ENCODE measurements around the gene SSBP3.
"Not testable (repeated sequence)": the region's sequence is repeated elsewhere in the genome, so short reads cannot be mapped to it uniquely, and the experiment has no call there.

Gene SSBP3

DNA sequence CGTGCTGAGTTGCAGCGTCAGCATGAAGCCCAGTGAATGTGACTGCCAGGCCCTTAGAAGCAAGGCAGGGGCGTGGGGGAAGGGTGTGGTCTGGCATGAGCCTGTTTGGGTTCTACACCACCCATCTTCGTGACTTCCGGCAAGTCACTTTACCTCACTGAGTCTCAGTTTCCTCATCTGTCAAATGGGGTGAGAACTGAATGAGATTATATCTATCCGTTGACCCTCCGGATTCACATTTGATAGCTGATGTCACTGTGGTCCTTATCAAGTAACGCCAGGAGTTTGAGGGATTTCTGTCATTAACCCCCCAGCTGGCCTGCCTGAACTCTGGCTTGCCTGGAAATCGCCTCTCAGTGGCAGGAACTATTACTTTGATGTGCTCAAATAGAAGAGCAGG, 190.7 kb downstream of the SSBP3 start:
- DNase-seq = no peak

DNA sequence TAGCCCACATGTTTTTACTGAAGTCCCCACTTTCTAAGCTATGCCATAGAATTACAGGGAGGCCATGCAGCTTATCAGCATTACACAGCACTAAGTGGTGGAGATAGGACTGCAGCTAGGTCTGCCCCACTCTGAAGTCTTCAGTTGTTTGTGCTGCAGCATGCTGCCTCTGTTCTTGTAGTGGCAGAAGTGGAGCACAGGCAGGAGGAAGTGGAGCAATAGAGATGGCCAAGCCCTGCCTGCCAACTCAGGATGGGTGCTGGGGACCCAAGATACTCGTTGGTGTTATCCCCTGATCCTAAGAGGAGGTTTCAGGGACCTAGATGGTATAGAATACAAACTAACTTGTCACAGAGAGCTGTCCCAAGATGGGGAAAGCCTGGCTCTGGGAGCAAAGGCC, 193.3 kb downstream of the SSBP3 start:
- DNase-seq = no peak

DNA sequence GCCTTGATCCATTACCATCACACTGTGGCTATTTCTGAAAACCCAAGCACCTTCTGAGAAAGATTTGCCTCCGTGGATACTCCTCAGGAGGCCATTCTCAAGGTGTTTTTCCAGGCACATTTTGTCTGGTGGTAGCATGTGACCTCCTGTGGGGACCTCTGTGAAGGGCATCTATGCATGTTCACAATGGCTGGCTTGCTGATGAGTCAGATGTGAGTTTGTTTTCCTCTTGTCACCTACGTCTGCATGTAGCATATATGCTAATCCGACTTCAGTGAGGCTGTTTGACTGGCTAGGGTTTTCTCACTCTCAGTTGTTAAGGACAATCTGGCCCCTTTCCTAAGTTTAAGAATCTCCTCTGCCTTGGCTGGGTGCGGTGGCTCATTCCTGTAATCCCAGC, 198.3 kb downstream of the SSBP3 start:
- not testable (repeated sequence) for DNase-seq

DNA sequence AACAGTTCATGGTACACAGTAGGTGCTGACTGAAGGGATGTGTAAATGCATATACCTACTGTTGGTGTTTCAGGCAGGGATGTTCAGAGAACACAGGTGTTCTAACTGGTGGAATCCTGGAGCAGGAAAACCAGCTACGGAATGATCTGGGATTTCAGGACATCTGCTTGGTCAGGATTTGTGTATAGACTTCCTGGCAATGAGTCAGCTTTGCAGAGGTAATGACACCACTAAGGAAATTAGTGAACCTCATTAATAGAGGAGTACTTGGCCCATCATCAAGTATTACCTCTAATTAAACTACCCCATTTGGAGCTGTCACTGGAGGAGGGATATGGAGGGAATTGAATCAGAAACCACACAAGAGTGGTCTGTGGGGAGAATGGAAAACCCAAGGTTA, 198.9 kb downstream of the SSBP3 start:
- no peak for DNase-seq

DNA sequence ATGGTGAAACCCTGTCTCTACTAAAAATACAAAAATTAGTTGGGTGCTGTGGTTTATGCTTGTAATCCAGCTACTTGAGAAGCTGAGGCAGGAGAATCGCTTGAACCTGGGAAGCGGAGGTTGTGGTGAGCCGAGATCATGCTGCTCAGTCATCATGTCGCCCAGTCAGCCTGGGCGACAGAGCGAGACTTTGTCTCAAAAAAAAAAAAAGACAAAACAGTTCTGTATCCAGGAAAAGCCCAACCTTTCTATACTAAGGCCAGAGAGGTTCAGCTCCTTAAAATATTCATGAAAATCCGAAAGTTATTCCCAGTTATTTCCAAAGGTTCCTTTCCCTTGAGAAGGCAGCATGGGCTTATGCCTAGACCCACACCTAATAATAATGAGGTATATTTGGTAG, 202.0 kb downstream of the SSBP3 start:
- no peak for DNase-seq

DNA sequence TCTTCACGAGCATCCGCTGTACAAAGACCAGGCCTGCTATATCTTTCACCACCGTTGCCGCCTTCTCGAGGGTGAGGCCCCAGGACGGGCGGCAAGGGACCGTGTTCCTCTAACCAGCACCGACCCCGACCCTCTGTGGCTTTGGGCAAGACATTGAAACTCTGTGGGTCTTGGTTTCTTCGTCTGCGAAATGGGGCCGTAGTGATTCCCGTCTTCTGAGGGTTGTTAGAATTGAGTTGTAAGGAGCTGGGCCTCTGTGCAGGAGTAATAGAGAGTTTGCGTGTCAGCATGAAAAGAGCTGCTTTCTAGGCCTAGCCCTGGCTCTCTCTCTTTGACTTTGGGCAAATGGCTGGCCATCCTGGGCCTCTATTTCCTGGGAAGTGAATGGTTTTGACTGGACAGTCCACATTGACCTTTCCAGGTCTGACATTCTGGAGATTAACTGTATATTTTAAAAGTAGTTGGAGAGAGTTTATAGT, 205.6 kb downstream of the SSBP3 start:
- no peak for DNase-seq

DNA sequence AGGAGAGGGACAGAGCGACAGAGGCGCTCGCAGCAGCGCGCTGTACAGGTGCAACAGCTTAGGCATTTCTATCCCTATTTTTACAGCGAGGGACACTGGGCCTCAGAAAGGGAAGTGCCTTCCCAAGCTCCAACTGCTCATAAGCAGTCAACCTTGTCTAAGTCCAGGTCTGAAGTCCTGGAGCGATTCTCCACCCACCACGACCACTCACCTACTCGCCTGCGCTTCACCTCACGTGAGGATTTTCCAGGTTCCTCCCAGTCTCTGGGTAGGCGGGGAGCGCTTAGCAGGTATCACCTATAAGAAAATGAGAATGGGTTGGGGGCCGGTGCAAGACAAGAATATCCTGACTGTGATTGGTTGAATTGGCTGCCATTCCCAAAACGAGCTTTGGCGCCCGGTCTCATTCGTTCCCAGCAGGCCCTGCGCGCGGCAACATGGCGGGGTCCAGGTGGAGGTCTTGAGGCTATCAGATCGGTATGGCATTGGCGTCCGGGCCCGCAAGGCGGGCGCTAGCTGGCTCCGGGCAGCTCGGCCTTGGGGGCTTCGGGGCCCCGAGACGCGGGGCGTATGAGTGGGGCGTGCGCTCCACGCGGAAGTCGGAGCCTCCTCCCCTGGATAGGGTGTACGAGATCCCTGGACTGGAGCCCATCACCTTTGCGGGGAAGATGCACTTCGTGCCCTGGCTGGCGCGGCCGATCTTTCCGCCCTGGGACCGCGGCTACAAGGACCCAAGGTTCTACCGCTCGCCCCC, 206.3 kb downstream of the SSBP3 start, which contains the start of the genes CYB5RL and MRPL37:
TSS of gene CYB5RL (minus strand) at position 266 of the 754 bp plus-strand sequence. CDS start 4,414 bp downstream, outside the sequence.
TSS of gene MRPL37 (plus strand) at position 403 of the 754 bp plus-strand sequence. CDS start at position 480, 77 bp downstream.
- peak; percentile 90 for DNase-seq

DNA sequence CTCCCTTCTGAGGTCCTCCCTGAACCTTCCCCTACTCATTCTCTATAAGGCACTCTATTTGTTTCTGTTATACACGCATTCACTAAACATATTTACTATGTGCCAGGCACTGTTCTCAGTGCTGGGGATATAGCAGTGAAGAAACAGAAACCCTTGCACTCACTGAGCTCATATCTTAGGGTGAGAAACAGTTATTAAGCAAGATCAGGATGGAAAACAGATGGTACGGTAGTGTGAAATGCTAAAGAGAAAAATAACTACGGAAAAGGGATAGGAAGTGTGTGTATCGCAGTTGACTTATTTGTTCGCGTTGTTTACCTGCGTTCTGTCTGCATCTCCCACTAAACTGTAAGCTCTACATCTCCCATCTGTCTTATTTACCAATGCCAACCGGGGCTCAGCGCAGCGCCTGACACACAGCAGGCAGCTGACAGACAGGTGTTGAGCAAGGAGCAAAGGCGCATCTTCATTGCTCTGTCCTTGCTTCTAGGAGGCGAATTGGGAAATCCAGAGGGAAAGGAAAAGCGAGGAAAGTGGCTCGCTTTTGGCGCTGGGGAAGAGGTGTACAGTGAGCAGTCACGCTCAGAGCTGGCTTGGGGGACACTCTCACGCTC, 206.9 kb downstream of the SSBP3 start:
- no peak for DNase-seq

DNA sequence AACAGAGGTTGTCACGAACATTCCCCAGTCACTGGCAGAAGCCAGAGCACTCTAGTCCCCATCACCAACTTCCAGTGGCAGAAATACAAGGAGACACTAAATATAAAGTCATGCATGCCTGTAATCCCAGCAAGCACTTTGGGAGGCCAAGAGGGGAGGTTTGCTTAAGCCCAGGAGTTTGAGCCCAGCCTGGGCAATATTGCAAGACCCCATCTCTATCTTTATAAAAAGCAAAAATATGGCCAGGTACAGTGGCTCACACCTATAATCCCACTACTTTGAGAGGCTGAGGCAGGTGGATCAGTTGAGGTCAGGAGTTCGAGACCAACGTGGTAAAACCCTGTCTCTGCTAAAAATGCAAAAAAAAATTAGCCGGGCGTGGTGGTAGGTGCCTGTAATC, 212.7 kb downstream of the SSBP3 start:
- no peak for DNase-seq

DNA sequence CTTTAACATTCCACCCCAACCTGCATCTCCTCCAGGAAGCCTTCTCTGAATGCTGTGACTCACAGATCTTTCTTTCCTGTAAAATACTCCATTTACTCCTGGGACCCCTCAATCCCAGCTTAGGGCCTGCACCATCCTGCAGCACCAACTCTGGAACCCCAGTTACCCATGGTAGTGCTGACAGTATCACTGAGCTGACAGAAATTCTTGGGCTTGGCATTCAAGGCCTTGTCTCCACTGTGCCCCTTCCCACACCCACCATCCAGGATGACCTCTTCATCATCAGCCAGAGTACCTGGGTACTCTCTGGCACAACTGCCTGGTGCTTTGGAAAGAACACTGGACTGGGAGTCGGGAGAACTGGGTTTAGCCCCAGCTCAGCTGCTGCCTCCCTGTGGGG, 214.7 kb downstream of the SSBP3 start:
- no peak for DNase-seq

DNA sequence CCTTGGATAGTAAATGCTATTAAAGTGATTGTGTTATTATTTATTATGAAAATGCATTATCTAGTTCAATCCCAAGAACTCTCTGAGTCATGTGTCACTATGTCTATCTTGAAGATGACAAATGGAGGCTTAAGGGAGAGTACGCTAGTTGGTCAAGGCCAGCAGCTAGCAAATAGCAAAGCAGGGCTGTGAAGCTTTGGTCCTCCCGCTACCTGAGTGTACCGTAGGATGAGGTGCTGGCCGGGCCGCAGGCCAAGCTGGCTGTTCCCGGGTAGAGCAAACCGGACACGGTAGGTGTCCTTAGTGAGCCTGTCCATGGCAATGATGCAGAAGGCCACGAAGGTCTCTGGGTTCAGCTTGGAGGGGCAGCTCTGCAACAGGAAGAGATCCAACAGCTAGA, 215.7 kb downstream of the SSBP3 start:
- DNase-seq = no peak

DNA sequence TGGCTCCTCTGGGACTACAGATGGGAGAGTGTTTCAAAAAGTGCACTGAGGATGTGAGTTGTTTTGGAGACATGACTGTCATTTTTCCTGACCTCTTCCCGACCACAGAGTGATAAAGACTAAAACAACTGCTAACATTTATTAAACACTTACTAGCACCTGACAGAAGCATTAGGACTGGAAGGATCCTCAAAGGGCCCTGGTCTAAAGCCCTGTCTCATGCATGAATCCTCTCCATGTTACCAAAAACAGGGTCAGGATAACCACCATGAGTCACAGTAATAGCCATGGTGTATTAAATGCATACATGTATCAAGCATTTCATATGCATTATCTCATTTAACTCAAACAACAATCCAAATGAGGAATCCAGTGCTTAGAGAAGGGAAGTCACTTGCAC, 217.9 kb downstream of the SSBP3 start:
- no peak for DNase-seq

DNA sequence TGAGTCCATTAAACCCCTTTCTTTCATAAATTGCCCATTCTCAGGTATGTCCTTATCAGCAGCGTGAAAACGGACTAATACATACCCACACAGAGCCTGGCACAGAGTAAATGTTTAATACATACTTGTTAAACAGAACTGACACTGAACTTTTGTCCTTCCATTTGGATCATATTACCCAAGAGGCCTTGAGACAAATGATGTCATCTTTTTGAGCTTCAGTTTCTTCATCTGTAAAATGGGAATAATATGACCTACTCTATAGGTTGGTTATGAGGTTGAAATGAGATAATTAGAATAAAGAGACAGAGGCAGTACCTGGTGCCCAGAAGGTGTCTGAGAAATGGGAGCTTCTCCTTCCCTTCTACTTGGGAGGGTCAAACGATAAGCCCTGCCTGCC, 220.1 kb downstream of the SSBP3 start:
- DNase-seq = no peak

DNA sequence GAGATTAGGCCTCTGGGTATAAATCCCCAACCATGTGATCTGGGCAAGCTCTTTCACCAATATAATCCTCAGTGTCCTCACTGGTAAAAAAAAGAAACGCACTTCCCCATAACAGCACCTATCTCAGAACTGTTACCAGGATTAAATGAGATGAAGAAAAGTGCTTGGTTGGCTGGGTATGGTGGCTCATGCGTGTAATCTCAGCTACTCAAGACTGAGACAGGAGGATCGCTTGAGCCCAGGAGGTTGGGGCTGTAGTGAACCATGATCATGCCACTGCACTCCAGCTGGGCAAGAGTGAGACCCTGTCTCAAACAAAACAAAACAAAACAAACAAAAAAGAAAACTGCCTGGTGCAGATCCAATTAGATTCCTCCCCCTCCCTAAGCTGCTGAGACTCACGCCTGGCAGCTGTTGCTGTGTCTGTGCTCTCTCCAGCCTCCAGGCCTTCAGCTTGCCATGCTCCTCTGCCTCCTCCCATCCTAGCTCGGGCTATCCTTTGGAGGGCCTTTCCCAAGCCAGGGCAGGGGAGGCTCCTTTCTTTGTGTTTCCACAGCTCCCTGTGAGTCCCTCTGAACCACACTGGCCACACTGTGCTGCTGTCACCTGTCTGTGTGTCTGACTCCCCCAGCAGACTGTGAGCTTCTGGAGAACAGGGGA, 225.4 kb downstream of the SSBP3 start:
- no peak for DNase-seq

DNA sequence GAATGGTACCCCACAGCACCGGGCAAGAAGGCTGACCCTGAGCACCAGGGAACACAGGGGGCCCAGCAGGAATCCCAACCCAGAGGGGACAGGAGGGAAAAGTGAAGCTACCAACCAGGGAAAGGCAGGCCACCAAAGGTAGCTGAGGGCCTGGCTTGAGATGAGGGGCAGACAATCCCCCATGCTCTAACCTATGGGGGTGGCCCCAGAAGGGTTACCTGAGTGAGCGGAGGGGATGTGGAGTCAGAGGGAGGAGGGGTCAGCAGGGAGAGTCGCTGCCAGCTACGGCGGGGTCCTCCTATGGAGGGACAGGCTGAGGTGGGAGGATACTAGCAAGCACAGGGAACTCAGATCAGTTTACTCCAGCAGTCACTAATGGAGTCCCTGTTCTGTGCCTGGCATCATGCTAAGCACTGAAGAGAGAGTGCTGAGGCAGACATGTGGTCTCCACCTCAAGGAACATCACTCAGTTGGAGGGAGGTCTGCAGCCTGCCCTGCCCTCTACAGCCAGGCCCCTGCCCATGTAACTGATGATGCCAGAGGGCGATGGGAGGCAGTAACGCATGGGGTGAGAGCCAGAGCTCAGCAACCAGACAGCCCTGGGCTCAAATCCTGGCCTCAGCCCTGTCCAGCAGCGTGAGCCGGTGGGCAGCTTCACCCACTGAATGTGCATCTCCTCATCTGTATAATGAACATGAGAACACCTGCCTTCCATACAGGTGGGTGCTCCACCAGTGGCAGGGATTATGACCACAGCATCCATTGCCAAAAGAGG, 227.7 kb downstream of the SSBP3 start:
- DNase-seq = no peak

DNA sequence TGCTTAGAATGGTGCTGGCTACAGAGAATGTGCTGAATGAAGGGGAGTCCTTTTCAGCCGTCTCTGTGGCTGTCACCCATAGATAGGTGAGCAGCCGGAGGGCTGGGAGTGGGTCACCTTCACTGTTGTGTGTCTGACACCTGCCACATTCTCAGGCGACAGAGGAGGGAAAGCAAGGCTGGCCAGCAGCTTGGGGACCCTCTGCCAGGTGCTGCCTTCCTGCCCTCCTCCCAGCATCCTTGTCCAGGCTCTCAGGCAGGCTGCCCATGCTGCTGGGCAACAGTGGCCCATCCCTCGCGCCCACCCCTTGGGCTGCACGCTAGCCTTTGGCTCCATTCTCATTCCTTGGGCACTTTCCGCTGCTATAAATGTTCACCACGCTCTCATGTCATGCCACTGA, 228.5 kb downstream of the SSBP3 start:
- DNase-seq = no peak

DNA sequence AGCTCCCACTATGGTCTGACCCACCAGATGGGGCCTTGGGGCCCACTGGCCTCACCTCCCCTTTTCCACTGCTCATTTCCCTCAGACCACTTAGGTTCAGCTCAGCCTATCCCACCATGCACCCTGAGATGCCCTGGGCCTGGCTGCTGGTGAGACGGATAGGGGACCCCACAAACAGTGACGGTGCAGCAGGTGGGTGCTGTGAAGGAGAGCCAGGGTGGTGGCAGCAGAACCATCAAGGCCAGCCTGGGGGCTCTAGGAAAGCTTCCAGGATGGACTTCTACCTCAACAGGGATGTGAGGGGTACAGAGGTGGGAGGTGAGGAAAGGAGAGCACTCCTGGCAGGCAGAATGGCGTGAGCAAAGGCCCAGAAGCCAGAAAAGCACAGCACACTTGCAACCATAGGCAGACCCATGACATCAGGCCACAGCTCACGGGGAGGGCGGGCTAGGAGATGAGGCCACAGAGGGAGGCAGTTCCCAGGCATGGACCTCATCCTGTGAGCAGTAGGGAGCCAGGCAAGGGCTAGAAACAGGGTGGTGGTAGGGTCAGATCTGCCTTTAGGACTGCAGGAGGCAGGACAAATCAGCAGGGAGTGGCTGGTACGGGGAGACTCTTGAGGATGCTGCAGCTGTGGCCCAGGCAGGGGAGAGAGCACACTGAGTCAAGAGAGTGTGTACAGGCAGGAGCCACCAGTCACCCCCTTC, 229.4 kb downstream of the SSBP3 start:
- DNase-seq = no peak
